Neural progenitor cell (in vitro differentiated cells): Measurements from ENCODE around the gene PPIE. TPM values are rescaled to one million over a fixed set of nuclear protein-coding genes. Genes with fewer than 3 reads are reported as not detected.

Experiments
- DNase-seq: peaks from one replicate; pipeline ENCODE4 v3.0.0-alpha.2; 2016; ENCODE audit warnings: low spot score
- H2AFZ ChIP-seq: fragments of 200-600 bp; sonication (generic); replicated peaks from 2 replicates; pipeline ENCODE4 v1.6.1; 2016; ENCODE audit warnings: antibody characterized with exemption
- H3F3A ChIP-seq: fragments of 200-600 bp; sonication (generic); 2 replicates; pipeline ENCODE4 v1.6.1; 2016; ENCODE audit warnings: antibody characterized with exemption, low read depth
- H3K27ac ChIP-seq: fragments of 200-600 bp; sonication (generic); 2 replicates; pipeline ENCODE4 v1.5.1; 2016; ENCODE audit warnings: mild to moderate bottlenecking
- H3K27me3 ChIP-seq: fragments of 200-600 bp; sonication (generic); 2 replicates; pipeline ENCODE4 v1.6.1; 2016; ENCODE audit warnings: mild to moderate bottlenecking, moderate library complexity
- H3K36me3 ChIP-seq: fragments of 200-600 bp; sonication (generic); 2 replicates; pipeline ENCODE4 v1.5.1; 2016
- H3K4me1 ChIP-seq: fragments of 200-600 bp; sonication (generic); 2 replicates; pipeline ENCODE4 v1.6.1; 2016; ENCODE audit warnings: mixed run types
- H3K4me2 ChIP-seq: fragments of 200-600 bp; sonication (generic); 2 replicates; pipeline ENCODE4 v1.6.1; 2016
- H3K4me3 ChIP-seq: fragments of 200-600 bp; sonication (generic); 2 replicates; pipeline ENCODE4 v1.5.1; 2016
- H3K79me2 ChIP-seq: fragments of 200-600 bp; sonication (generic); 2 replicates; pipeline ENCODE4 v1.6.1; 2016; ENCODE audit warnings: low read depth
- H3K9ac ChIP-seq: fragments of 200-600 bp; sonication (generic); 2 replicates; pipeline ENCODE4 v1.6.1; 2016
- H3K9me3 ChIP-seq: fragments of 200-600 bp; sonication (generic); 2 replicates; pipeline ENCODE4 v1.5.1; 2016; ENCODE audit warnings: low read depth
- H4K20me1 ChIP-seq: fragments of 200-600 bp; sonication (generic); 2 replicates; pipeline ENCODE4 v1.6.1; 2016; ENCODE audit warnings: low read depth
- H3K27ac Mint-ChIP-seq: 3 replicates; pipeline ENCODE4 v1.8.0; 2021; ENCODE audit warnings: mixed read lengths
- H3K27me3 Mint-ChIP-seq: 2 replicates; pipeline ENCODE4 v1.8.0; 2022; ENCODE audit warnings: low read depth, mild to moderate bottlenecking, inconsistent platforms, moderate library complexity, mixed read lengths; ENCODE audit not compliant: insufficient read depth
- H3K36me3 Mint-ChIP-seq: 3 replicates; pipeline ENCODE4 v1.8.0; 2021; ENCODE audit warnings: mixed read lengths
- H3K4me1 Mint-ChIP-seq: 3 replicates; pipeline ENCODE4 v1.8.0; 2021; ENCODE audit warnings: mixed read lengths
- H3K4me3 Mint-ChIP-seq: 3 replicates; pipeline ENCODE4 v1.8.0; 2021; ENCODE audit warnings: mild to moderate bottlenecking, moderate library complexity, mixed read lengths
- H3K9me3 Mint-ChIP-seq: 3 replicates; pipeline ENCODE4 v1.8.0; 2020; ENCODE audit warnings: mixed read lengths
- EZH2 ChIP-seq: fragments of 200-600 bp; sonication (generic); IDR thresholded peaks from 2 replicates; pipeline ENCODE4 v1.6.1; 2017; ENCODE audit warnings: antibody characterized with exemption, mild to moderate bottlenecking, moderate library complexity
- EZH2phosphoT487 ChIP-seq: fragments of 200-600 bp; sonication (generic); IDR thresholded peaks from 2 replicates; pipeline ENCODE4 v1.6.1; 2017; ENCODE audit warnings: antibody characterized with exemption
- total RNA-seq: library from RNA; depleted of rRNA; stranded (reverse); fragments of >200 nt; gene quantifications from 2 replicates; pipeline ENCODE4 v1.2.3, GENCODE V29; 2015; ENCODE audit warnings: low replicate concordance
- TF ChIP-seq, protein P1 (sequence below): fragments of 200-600 bp; sonication (generic); IDR thresholded peaks from 2 replicates; pipeline ENCODE4 v1.5.1; 2017; ENCODE audit warnings: antibody characterized with exemption, mild to moderate bottlenecking

PPIE gene
- total RNA-seq, 1 donor from 2014 or later: 57.2 TPM

DNA sequence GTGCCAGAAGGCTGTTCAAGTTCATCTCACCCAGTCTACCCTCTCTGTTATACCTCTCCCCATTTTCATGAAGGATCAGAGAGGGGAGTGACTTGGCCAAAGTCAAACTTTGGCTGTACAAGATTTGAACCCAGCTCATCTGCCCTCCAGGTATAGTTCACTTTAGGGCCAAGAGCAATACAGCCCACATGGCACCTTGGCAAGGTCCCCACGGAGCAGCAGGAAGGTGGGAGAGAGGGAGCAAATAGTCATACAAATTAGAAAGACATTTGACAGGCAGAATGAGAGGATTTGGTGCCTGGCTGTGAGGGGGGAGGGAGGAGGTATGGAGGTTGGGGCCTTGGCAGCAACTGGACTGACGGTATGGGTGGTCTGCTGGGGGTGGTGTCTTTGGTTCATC is 48.5 kb upstream of the PPIE start:
- Mint-ChIP-seq H3K4me3 (peak overlapping the region; percentile 72), H3K9me3 (no peaks in the 10 kb centered on the region), H3K36me3 (no peaks in the 10 kb centered on the region), H3K27ac (no peak overlapping the region), H3K4me1 (peaks cover 31% of the 10 kb centered on the region), H3K27me3 (peaks cover 43% of the 10 kb centered on the region)
- Histone ChIP-seq H3K9me3 (no peaks in the 10 kb centered on the region), H3K9ac (no peak overlapping the region), H2AFZ (no peak overlapping the region), H4K20me1 (peaks cover 36% of the 10 kb centered on the region), H3K79me2 (no peaks in the 10 kb centered on the region), H3F3A (no peaks in the 10 kb centered on the region), H3K27ac (no peak overlapping the region), H3K4me3 (no peak overlapping the region), H3K4me1 (peaks cover 7% of the 10 kb centered on the region), H3K4me2 (no peak overlapping the region), H3K27me3 (peaks cover 100% of the 10 kb centered on the region), H3K36me3 (no peaks in the 10 kb centered on the region)
- DNase-seq: no peak
- TF ChIP-seq EZH2phosphoT487 (no peak), EZH2 (no peak)
- TF ChIP-seq, protein P1, sequence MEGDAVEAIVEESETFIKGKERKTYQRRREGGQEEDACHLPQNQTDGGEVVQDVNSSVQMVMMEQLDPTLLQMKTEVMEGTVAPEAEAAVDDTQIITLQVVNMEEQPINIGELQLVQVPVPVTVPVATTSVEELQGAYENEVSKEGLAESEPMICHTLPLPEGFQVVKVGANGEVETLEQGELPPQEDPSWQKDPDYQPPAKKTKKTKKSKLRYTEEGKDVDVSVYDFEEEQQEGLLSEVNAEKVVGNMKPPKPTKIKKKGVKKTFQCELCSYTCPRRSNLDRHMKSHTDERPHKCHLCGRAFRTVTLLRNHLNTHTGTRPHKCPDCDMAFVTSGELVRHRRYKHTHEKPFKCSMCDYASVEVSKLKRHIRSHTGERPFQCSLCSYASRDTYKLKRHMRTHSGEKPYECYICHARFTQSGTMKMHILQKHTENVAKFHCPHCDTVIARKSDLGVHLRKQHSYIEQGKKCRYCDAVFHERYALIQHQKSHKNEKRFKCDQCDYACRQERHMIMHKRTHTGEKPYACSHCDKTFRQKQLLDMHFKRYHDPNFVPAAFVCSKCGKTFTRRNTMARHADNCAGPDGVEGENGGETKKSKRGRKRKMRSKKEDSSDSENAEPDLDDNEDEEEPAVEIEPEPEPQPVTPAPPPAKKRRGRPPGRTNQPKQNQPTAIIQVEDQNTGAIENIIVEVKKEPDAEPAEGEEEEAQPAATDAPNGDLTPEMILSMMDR: no peak

DNA sequence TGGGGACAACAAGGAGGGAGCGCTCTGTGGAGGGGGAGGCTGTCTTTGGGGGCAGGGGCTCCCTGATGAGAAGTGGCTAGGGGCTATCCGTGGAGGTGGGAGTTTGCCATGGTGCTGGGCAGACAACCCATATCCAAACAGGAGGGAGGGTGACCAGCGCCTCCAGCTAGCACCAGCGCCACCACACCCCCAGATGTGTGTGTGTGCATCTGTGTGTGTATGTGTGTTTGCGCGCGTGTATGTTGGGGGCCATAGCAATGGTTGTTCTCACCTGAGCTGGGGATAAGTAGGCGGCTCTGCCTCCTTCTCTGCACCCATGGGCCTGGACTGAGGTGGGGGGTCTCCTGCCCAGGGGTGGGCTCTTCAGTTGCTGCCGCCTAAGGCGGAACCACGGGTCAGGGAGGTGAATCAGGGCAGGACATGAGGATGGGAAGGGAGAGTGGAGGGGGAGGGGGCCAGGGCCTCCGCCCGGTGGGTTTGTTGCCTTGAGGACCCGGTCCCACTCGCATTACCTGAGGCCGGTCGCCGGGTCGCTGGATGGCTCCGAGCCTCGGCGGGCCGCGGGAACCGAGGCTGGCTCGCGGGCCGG is 47.8 kb upstream of the PPIE start:
- DNase-seq: no peak
- Histone ChIP-seq H3K27me3 (peaks cover 100% of the 10 kb centered on the region), H3K36me3 (no peaks in the 10 kb centered on the region), H4K20me1 (peaks cover 36% of the 10 kb centered on the region), H2AFZ (no peak overlapping the region), H3K9ac (no peak overlapping the region), H3K79me2 (no peaks in the 10 kb centered on the region), H3K4me1 (peaks cover 7% of the 10 kb centered on the region), H3K27ac (no peak overlapping the region), H3K4me3 (peak overlapping the region; percentile 32), H3K9me3 (no peaks in the 10 kb centered on the region), H3K4me2 (peak overlapping the region; percentile 74), H3F3A (no peaks in the 10 kb centered on the region)
- Mint-ChIP-seq H3K27ac (no peak overlapping the region), H3K4me1 (peaks cover 31% of the 10 kb centered on the region), H3K4me3 (peak overlapping the region; percentile 72), H3K9me3 (no peaks in the 10 kb centered on the region), H3K27me3 (peaks cover 43% of the 10 kb centered on the region), H3K36me3 (no peaks in the 10 kb centered on the region)
- TF ChIP-seq EZH2: peak; percentile 3
- TF ChIP-seq, protein P1: no peak
- TF ChIP-seq EZH2phosphoT487: peak; percentile 3

DNA sequence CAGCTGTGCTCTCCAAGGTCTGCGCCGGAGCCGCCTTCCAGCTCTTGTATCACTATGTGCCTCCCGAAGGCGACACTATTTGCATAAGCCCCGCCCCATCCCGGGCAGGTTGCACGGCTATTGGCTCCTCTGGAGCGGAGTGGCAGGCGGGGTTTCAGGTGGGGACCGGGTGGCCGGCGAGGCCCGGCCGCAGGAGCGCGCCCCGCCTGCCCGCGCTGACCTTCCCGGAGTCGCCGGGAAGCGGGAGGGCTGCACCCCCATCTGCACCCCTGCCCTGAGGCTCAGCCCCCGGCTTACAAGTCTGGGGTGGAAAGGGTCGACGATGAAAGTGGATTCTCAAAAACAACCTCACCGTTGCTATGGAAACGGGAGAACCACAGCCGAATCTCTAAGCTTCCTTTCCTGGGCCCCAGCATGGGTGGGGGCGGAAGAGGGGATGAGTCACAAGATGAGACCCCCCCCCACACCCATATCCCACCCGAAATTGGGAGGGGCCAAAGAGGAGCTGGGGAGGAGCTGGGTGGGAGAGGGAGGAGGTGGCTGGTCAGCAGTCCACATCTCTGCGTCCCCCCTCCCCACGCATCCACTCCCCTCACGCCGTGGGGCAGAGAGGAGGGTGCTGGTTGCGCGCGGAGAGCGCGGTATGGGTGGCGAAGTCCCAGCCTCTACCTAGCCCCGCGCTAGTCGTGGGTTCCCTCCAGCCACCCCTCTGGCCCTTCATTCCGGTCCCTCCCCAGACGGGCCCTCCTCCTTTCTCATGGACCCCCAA is 47.1 kb upstream of the PPIE start, which contains the start of gene HPCAL4:
TSS of gene HPCAL4 (minus strand) at position 51 of the 769 bp plus-strand sequence. CDS start 6,830 bp downstream, outside the sequence.
- Histone ChIP-seq H3K9me3 (no peaks in the 10 kb centered on the region), H3K4me1 (peaks cover 7% of the 10 kb centered on the region), H3K27me3 (peaks cover 100% of the 10 kb centered on the region), H3K36me3 (no peaks in the 10 kb centered on the region), H3K9ac (no peak within 1 kb of the TSS), H3K27ac (no peak within 1 kb of the TSS), H3F3A (no peaks in the 10 kb centered on the region), H2AFZ (peak within 1 kb of the TSS; percentile 11), H3K79me2 (no peaks in the 10 kb centered on the region), H3K4me3 (peak within 1 kb of the TSS; percentile 32), H4K20me1 (peaks cover 36% of the 10 kb centered on the region), H3K4me2 (peak within 1 kb of the TSS; percentile 74)
- no peak within 1 kb of the TSS for H3K27ac Mint-ChIP-seq
- peaks cover 43% of the 10 kb centered on the region for H3K27me3 Mint-ChIP-seq
- H3K9me3 Mint-ChIP-seq: no peaks in the 10 kb centered on the region
- peak; percentile 99 for DNase-seq
- H3K36me3 Mint-ChIP-seq: no peaks in the 10 kb centered on the region
- TF ChIP-seq EZH2phosphoT487: peak; percentile 42
- peak; percentile 18 for TF ChIP-seq EZH2
- TF ChIP-seq, protein P1: no peak
- peaks cover 31% of the 10 kb centered on the region for H3K4me1 Mint-ChIP-seq
- H3K4me3 Mint-ChIP-seq: peak within 1 kb of the TSS; percentile 75
